Measurements from ENCODE around the gene PARD3B. TPM values are rescaled to one million over a fixed set of nuclear protein-coding genes. Genes with fewer than 3 reads are reported as not detected.

Gene PARD3B
- polyA plus RNA-seq, 3 donors = 36.3 to 41.4 (median 37.7) TPM

DNA sequence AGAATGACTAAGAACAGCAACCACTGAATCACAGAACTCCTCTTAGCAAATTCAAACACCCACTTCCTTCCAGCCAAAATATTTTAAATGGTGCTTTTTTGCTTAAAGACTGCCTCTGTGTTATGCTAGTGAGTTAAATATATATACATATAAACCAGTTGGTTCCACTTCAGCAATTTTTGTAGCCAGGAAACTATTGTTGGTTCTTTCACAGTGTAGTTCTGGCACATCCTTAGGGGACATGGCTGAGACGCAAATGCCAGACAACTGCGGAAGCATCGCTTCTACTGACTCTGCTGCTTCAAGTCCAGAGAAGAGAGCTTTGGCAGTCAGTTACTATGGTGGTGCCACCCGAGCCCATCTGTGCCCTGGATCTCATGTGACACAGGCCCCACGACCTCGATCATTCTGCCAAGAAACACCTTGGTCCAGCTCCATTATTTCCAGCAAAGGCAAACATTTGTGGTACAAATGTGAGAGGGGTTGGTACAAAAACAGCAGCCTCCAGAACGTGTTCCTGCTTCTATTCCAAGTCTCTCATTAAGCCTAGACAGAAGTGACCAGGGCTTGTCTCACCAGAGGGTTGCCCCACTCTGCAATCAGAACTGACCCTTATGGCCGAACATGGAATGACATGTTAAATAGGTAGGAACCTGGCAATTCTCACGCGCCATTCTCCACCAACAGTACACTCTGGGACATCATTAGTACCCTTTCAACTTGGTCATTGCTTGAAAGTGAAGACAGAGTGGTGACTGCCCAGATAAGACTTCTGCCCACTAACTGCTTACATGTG lies 1019.3 kb downstream of the PARD3B start:
- DNase-seq (ENCODE audit: low read depth in 3 of 3, low spot score in 2 of 3) = no peak

- no peak for DNase-seq (ENCODE audit: low read depth in 3 of 3, low spot score in 2 of 3)
These were observed 1019.9 kb downstream of the PARD3B start for GRCh38 chr2:205565142-205565522.

DNA sequence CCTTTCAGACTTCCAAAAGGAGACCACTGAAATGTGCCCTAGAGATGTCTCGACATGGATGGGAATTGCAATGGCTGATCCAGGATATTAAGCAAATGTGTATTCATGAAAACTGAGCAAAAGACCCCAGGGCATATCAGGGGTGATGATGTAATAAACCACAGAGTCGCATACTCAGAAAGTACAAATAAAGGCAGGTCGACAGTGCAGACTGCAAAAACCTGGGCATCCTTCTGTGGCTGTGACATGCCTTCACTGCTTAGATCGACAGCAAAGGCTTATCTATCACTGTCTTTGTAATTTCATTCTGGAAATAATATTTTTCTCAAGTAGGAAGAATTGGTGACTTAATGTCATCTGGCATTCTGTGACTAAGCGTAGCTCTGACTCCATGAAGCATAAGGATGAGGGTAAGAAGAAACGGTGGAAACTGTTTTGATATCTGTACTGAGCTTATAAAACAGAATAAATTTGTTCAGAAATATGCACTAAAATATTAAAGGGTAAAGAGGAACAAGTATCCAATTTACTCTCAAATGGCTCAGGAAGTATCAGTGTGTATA lies 1021.4 kb downstream of the PARD3B start:
- DNase-seq (ENCODE audit: low read depth in 3 of 3, low spot score in 2 of 3) = no peak

GRCh38 chr2:205568620-205569019 lies 1023.3 kb downstream of the PARD3B start:
- no peak for DNase-seq (ENCODE audit: low read depth in 3 of 3, low spot score in 2 of 3)

DNA sequence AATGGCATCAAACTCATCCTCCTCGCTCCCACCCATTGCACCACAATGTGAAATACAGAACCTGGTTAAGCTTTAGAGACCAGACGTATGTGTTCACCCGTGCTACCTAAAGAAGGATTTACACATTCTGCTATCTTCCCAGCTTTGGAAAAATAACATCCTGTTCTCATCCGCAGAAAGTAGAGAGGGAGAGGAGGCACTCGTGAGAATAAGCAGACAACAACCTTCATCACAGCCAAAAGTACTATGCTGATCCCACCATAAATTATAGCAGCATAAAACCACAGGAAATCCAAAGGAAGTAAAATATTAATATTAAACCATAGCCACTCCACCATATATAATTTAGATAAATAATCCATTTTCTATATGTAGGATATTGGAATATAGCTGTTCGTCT lies 1025.4 kb downstream of the PARD3B start:
- DNase-seq (ENCODE audit: low read depth in 3 of 3, low spot score in 2 of 3) = no peak

GRCh38 chr2:205571360-205571959 lies 1026.2 kb downstream of the PARD3B start:
- no peak for DNase-seq (ENCODE audit: low read depth in 3 of 3, low spot score in 2 of 3)

- no peak for DNase-seq (ENCODE audit: low read depth in 3 of 3, low spot score in 2 of 3)
These were observed 1028.7 kb downstream of the PARD3B start for GRCh38 chr2:205574001-205574400.

DNA sequence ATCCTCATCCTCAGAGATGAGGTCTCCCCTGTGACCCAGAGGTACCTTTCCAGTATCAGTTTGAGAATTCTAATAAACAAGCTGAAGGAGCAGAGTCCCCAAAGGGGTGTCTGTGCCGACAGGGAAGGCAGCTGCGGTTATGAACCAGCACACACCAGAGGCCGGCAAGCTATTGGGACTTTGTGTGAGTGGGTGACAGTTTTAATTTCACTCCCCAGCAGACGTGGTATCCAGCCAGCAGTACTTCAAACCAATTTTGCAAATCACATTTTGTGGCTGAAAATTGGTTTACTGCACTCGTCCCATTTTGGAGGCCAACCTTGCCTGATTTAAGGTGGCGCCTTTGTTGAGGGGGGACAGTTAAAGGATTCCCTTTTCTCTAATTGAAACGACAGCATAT lies 1034.1 kb downstream of the PARD3B start:
- no peak for DNase-seq (ENCODE audit: low read depth in 3 of 3, low spot score in 2 of 3)

DNA sequence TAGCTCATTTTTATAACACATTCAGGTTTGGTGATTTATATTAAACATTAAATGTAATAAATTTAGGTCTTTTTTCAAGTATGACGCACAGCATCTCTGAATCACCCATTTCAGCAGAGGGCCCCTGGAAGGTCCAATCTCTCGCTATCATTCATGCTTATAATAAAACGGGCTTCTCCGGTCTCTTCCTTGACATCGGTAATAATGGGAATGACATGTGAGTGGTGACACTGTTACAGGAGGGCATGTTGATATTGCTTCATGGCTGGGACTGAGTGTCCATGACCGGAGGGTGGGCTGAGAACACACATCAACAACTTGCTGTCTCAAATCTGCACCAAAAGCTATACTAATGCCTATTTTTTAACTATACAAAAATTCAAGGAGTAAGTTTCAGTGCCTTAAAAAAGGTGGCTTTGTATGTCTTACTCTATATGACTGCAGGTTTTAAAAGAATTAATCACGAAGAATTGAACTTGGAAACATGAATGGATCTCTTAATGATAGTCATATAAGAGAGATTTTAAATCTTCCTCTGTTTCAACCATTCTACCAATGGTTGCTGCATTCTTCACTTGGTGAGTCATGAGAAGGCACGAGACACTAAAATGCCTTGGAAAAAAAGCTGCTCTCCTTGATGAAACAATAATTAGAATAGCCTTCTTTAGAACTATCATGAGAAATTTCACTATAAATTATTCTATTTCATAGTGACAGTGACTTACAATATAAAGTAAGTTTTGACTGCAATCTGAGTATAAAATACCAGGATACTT lies 1035.1 kb downstream of the PARD3B start:
- DNase-seq (ENCODE audit: low read depth in 3 of 3, low spot score in 2 of 3) = no peak

GRCh38 chr2:205582366-205582765 lies 1037.1 kb downstream of the PARD3B start:
- DNase-seq (ENCODE audit: low read depth in 3 of 3, low spot score in 2 of 3) = no peak

GRCh38 chr2:205585449-205586383 lies 1040.4 kb downstream of the PARD3B start:
- peak; percentile 31 to 51 (median 47) for DNase-seq (ENCODE audit: low read depth in 3 of 3, low spot score in 2 of 3)

- no peak for DNase-seq (ENCODE audit: low read depth in 3 of 3, low spot score in 2 of 3)
These were observed 1041.4 kb downstream of the PARD3B start for GRCh38 chr2:205586626-205587025.

DNA sequence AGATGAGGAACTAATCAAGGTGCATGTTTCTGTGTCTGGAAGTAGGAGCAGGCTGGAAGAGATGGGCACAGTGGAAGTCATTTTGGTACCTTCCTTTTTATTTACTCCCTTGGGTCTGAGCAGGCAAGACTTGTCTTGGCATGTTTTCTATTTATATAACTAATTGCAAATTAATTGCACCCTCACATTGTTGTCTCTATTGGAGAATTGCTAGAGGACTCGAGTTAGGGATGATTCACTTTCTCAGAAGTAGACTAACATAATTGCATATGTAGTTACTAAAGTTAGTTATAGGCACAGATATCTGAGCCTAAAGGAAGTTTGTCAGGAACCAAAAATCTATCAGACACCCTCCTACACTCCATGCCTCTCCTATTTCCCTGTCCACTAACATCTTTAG lies 1044.2 kb downstream of the PARD3B start:
- no peak for DNase-seq (ENCODE audit: low read depth in 3 of 3, low spot score in 2 of 3)

DNA sequence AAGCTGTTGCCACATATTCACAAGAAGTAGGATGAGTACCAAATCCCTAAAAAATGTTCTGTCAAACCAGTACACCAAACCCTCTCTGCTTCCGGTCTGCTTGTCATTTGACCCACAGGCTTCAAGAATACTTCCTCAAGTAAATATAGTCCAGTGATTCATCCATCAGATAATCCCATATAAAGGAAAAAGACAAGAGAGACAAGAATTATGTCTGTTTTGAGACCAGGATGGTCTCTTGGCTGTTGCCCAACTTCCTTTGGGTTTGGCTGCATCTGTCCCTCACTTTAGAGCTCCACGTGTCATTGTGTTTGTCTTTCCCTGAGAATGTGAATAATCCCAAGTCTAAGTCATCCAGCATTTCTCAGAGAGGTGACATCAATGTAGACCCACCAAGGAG lies 1045.5 kb downstream of the PARD3B start:
- DNase-seq (ENCODE audit: low read depth in 3 of 3, low spot score in 2 of 3) = no peak

GRCh38 chr2:205593891-205594290 lies 1048.6 kb downstream of the PARD3B start:
- DNase-seq (ENCODE audit: low read depth in 3 of 3, low spot score in 2 of 3) = no peak

- no peak for DNase-seq (ENCODE audit: low read depth in 3 of 3, low spot score in 2 of 3)
These were observed 1051.3 kb downstream of the PARD3B start for GRCh38 chr2:205596581-205596980.

GRCh38 chr2:205605638-205606304 lies 1060.5 kb downstream of the PARD3B start:
- no peak for DNase-seq (ENCODE audit: low read depth in 3 of 3, low spot score in 2 of 3)

- DNase-seq (ENCODE audit: low read depth in 3 of 3, low spot score in 2 of 3) = no peak
These were observed 1061.9 kb downstream of the PARD3B start for GRCh38 chr2:205607146-205607545.

GRCh38 chr2:205609113-205609512 lies 1063.8 kb downstream of the PARD3B start:
- no peak for DNase-seq (ENCODE audit: low read depth in 3 of 3, low spot score in 2 of 3)

GRCh38 chr2:205610437-205610836 lies 1065.2 kb downstream of the PARD3B start:
- DNase-seq (ENCODE audit: low read depth in 3 of 3, low spot score in 2 of 3) = no peak
